H9 (cell line): ENCODE measurements around the gene GALNT2. TPM values are rescaled to one million over a fixed set of nuclear protein-coding genes. Genes with fewer than 3 reads are reported as not detected.

Experiments used
- DNase-seq: peaks from one replicate; pipeline ENCODE4 v3.0.0-alpha.2; 2017
- H2AFZ ChIP-seq: one replicate; pipeline ENCODE4 v1.6.1; 2013; ENCODE audit warnings: mild to moderate bottlenecking, low read length, control low read depth, moderate library complexity
- H2AK5ac ChIP-seq: 2 replicates; pipeline ENCODE4 v1.6.1; 2013; ENCODE audit warnings: low read length, control low read depth, mixed read lengths; ENCODE audit not compliant: insufficient read length
- H2BK120ac ChIP-seq: one replicate; pipeline ENCODE4 v1.6.1; 2013; ENCODE audit warnings: low read depth, mild to moderate bottlenecking, low read length, control low read depth, inconsistent platforms; ENCODE audit not compliant: poor library complexity, severe bottlenecking
- H2BK12ac ChIP-seq: 2 replicates; pipeline ENCODE4 v1.6.1; 2013; ENCODE audit warnings: low read length, control low read depth, mixed read lengths, low read depth; ENCODE audit not compliant: insufficient read length
- H2BK15ac ChIP-seq: 2 replicates; pipeline ENCODE4 v1.6.1; 2013; ENCODE audit warnings: low read depth, low read length, control low read depth
- H2BK20ac ChIP-seq: one replicate; pipeline ENCODE4 v1.6.1; 2013; ENCODE audit warnings: low read depth, mild to moderate bottlenecking, low read length, control low read depth, inconsistent platforms; ENCODE audit not compliant: poor library complexity, severe bottlenecking
- H2BK5ac ChIP-seq: 2 replicates; pipeline ENCODE4 v1.6.1; 2013; ENCODE audit warnings: low read length, control low read depth, mixed read lengths; ENCODE audit not compliant: insufficient read length
- H3K14ac ChIP-seq: 2 replicates; pipeline ENCODE4 v1.6.1; 2013; ENCODE audit warnings: low read length, control low read depth; ENCODE audit not compliant: insufficient read depth
- H3K18ac ChIP-seq: 2 replicates; pipeline ENCODE4 v1.6.1; 2013; ENCODE audit warnings: low read depth, mild to moderate bottlenecking, mixed read lengths, low read length, control low read depth; ENCODE audit not compliant: insufficient read length
- H3K23ac ChIP-seq: 2 replicates; pipeline ENCODE4 v1.6.1; 2013; ENCODE audit warnings: low read length, control low read depth, mixed read lengths, low read depth; ENCODE audit not compliant: insufficient read length
- H3K23me2 ChIP-seq: 2 replicates; pipeline ENCODE4 v1.6.1; 2013; ENCODE audit warnings: low read depth, mild to moderate bottlenecking, mixed read lengths, low read length, control low read depth; ENCODE audit not compliant: insufficient read length, poor library complexity, severe bottlenecking
- H3K27ac ChIP-seq: 2 replicates; pipeline ENCODE4 v1.5.1; 2013; ENCODE audit warnings: low read length, control low read depth, mixed read lengths, low read depth; ENCODE audit not compliant: insufficient read length
- H3K27me3 ChIP-seq: 2 replicates; pipeline ENCODE4 v1.6.1; 2013; ENCODE audit warnings: low read length, control low read depth, inconsistent platforms; ENCODE audit not compliant: insufficient read depth
- H3K4ac ChIP-seq: 2 replicates; pipeline ENCODE4 v1.6.1; 2013; ENCODE audit warnings: low read depth, mild to moderate bottlenecking, control low read depth, inconsistent platforms, low read length, moderate library complexity
- H3K4me1 ChIP-seq: 2 replicates; pipeline ENCODE4 v1.6.1; 2013; ENCODE audit warnings: low read length, control low read depth, inconsistent platforms; ENCODE audit not compliant: insufficient read depth
- H3K4me2 ChIP-seq: 2 replicates; pipeline ENCODE4 v1.6.1; 2013; ENCODE audit warnings: low read length, control low read depth, mixed read lengths; ENCODE audit not compliant: insufficient read length, insufficient read depth
- H3K56ac ChIP-seq: 2 replicates; pipeline ENCODE4 v1.6.1; 2013; ENCODE audit warnings: low read depth, mild to moderate bottlenecking, mixed read lengths, low read length, control low read depth; ENCODE audit not compliant: insufficient read length
- H3K79me1 ChIP-seq: 2 replicates; pipeline ENCODE4 v1.6.1; 2013; ENCODE audit warnings: low read depth, mild to moderate bottlenecking, moderate library complexity, low read length, control low read depth, inconsistent platforms; ENCODE audit not compliant: insufficient read depth, poor library complexity, severe bottlenecking
- H3K79me2 ChIP-seq: 2 replicates; pipeline ENCODE4 v1.6.1; 2013; ENCODE audit warnings: low read length, control low read depth, inconsistent platforms; ENCODE audit not compliant: insufficient read depth
- H3K9ac ChIP-seq: 2 replicates; pipeline ENCODE4 v1.6.1; 2013; ENCODE audit warnings: low read length, control low read depth, mixed read lengths; ENCODE audit not compliant: insufficient read length; ENCODE audit errors: extremely low read depth
- H3K9me3 ChIP-seq: one replicate; pipeline ENCODE4 v1.6.1; 2013; ENCODE audit warnings: low read depth, low read length, inconsistent platforms; ENCODE audit not compliant: control insufficient read depth
- H3T11ph ChIP-seq: one replicate; pipeline ENCODE4 v1.6.1; 2013; ENCODE audit warnings: mild to moderate bottlenecking, low read length, control low read depth, inconsistent platforms
- H4K20me1 ChIP-seq: one replicate; pipeline ENCODE4 v1.6.1; 2013; ENCODE audit not compliant: control insufficient read depth, insufficient read length, insufficient read depth
- H4K5ac ChIP-seq: 2 replicates; pipeline ENCODE4 v1.6.1; 2013; ENCODE audit warnings: low read depth, mild to moderate bottlenecking, mixed read lengths, low read length, control low read depth; ENCODE audit not compliant: insufficient read length
- H4K8ac ChIP-seq: replicated peaks from 2 replicates; pipeline ENCODE4 v1.6.1; 2013; ENCODE audit warnings: low read length, control low read depth, mixed read lengths, low read depth; ENCODE audit not compliant: insufficient read length
- H4K91ac ChIP-seq: 2 replicates; pipeline ENCODE4 v1.6.1; 2013; ENCODE audit warnings: low read depth, mild to moderate bottlenecking, moderate library complexity, mixed read lengths, low read length, control low read depth; ENCODE audit not compliant: insufficient read length
- H3K27ac Mint-ChIP-seq, 3 experiments: 2 replicates in 2 of 3; 3 replicates in 1 of 3; pipeline ENCODE4 v1.8.0; 2020 to 2021; ENCODE audit warnings: mixed read lengths in 3 of 3, mild to moderate bottlenecking in 1 of 3, moderate library complexity in 1 of 3
- H3K27me3 Mint-ChIP-seq: 2 replicates; pipeline ENCODE4 v1.8.0; 2021; ENCODE audit warnings: low read depth, mild to moderate bottlenecking, moderate library complexity, mixed read lengths
- H3K36me3 Mint-ChIP-seq, 3 experiments: 2 replicates in 2 of 3; 3 replicates in 1 of 3; pipeline ENCODE4 v1.8.0; 2020 to 2021; ENCODE audit warnings: low read depth in 3 of 3, mixed read lengths in 3 of 3; ENCODE audit not compliant: insufficient read depth in 1 of 3
- H3K4me1 Mint-ChIP-seq, 2 experiments: 2 replicates each; pipeline ENCODE4 v1.8.0; 2020; ENCODE audit warnings: mixed read lengths in 2 of 2
- H3K4me3 Mint-ChIP-seq, 2 experiments: 2 replicates in 1 of 2; 3 replicates in 1 of 2; pipeline ENCODE4 v1.8.0; 2020 to 2021; ENCODE audit warnings: mild to moderate bottlenecking in 2 of 2, mixed read lengths in 2 of 2, moderate library complexity in 1 of 2
- H3K9me3 Mint-ChIP-seq, 2 experiments: 2 replicates in 1 of 2; 3 replicates in 1 of 2; pipeline ENCODE4 v1.8.0; 2020; ENCODE audit warnings: mild to moderate bottlenecking in 2 of 2, mixed read lengths in 2 of 2, moderate library complexity in 1 of 2
- CTCF ChIP-seq: fragments of 200-600 bp; sonication (generic); conservative IDR thresholded peaks from 3 replicates; pipeline ENCODE4 v1.8.0; 2021; ENCODE audit warnings: antibody characterized with exemption, mild to moderate bottlenecking
- WGBS: extraction: QIAGEN DNeasy Blood & Tissue Kit; methylation state at CpG from one replicate; pipeline ENCODE4 v1.1.7; 2013; ENCODE audit warnings: missing lambda C conversion rate, low lambda C conversion rate, mixed read lengths; ENCODE audit not compliant: insufficient read length; ENCODE audit errors: extremely low coverage; 5-methylcytosine and 5-hydroxymethylcytosine counted together
- total RNA-seq: library from RNA; stranded (reverse); gene quantifications from 2 replicates; pipeline ENCODE4 v1.2.1, GENCODE V29; 2021

Gene GALNT2
- total RNA-seq, 1 experiment from 2014 or later = 57.6 TPM

GRCh38 chr1:230195199-230195598 lies 128.2 kb downstream of the GALNT2 start:
- Histone ChIP-seq H3K14ac (peak overlapping the region; percentile 18; the same call in 1 of the 2 replicates), H2BK12ac (no peak overlapping the region), H3K9me3 (no peaks in the 10 kb centered on the region), H3K4me1 (0 out of 2 replicates have a peak, but pooled peaks cover 3% of the 10 kb centered on the region), H4K20me1 (peaks cover 3% of the 10 kb centered on the region), H3K23ac (no peak overlapping the region), H2AFZ (no peak overlapping the region), H4K8ac (no peak overlapping the region), H2BK120ac (no peak overlapping the region), H4K91ac (no peak overlapping the region), H3K23me2 (no peaks in the 10 kb centered on the region), H2AK5ac (no peak overlapping the region), H2BK20ac (no peak overlapping the region), H3K27me3 (no peaks in the 10 kb centered on the region), H3K79me1 (no peaks in the 10 kb centered on the region), H3K4me2 (no peak overlapping the region), H2BK5ac (no peak overlapping the region), H3K27ac (no peak overlapping the region), H3K18ac (no peak overlapping the region), H3K56ac (no peak overlapping the region), H3K79me2 (no peaks in the 10 kb centered on the region), H3K9ac (no peak overlapping the region), H2BK15ac (no peak overlapping the region), H3T11ph (no peak overlapping the region), H4K5ac (no peak overlapping the region), H3K4ac (no peak overlapping the region)
- no CpG with 5 or more reads among the region's 3 CpGs for WGBS
- H3K9me3 Mint-ChIP-seq = no peaks in the 10 kb centered on the region
- no peak for TF ChIP-seq CTCF
- H3K36me3 Mint-ChIP-seq = no peaks in the 10 kb centered on the region; a peak in 1 of 7 replicates
- DNase-seq = no peak
- H3K27ac Mint-ChIP-seq = peak overlapping the region in 1 of 3 experiments; percentile 83; a peak in 3 of 7 replicates
- H3K4me3 Mint-ChIP-seq = no peak overlapping the region
- H3K4me1 Mint-ChIP-seq = peaks cover 26 to 33% of the 10 kb centered on the region in 2 experiments
- H3K27me3 Mint-ChIP-seq = no peaks in the 10 kb centered on the region; the same call in 1 of the 2 replicates
